Muscle layer of duodenum (tissue), 2 donors: ENCODE data around the gene CEP44.

ENCODE experiments used
- H3K27ac ChIP-seq: one replicate; pipeline ENCODE4 v1.7.0; 2013; ENCODE audit warnings: mild to moderate bottlenecking, low read length
- H3K27me3 ChIP-seq: one replicate; pipeline ENCODE4 v1.7.0; 2013; ENCODE audit warnings: low read depth, mild to moderate bottlenecking, control low read depth, low read length
- H3K36me3 ChIP-seq, 2 donors: one replicate each; pipeline ENCODE4 v1.7.0; 2013; ENCODE audit warnings: low read length in 2 of 2, control low read depth in 1 of 2, mild to moderate bottlenecking in 1 of 2; ENCODE audit not compliant: insufficient read depth in 2 of 2, control insufficient read depth in 1 of 2
- H3K4me1 ChIP-seq, 2 donors: one replicate each; pipeline ENCODE4 v1.7.0; 2013; ENCODE audit warnings: low read length in 2 of 2, mild to moderate bottlenecking in 2 of 2, control low read depth in 1 of 2, moderate library complexity in 1 of 2; ENCODE audit not compliant: insufficient read depth in 2 of 2, control insufficient read depth in 1 of 2
- H3K4me3 ChIP-seq, 2 donors: one replicate each; pipeline ENCODE4 v1.7.0; 2013; ENCODE audit warnings: low read length in 2 of 2, low read depth in 1 of 2, mild to moderate bottlenecking in 1 of 2
- H3K9me3 ChIP-seq, 2 donors: one replicate each; pipeline ENCODE4 v1.7.0; 2013; ENCODE audit warnings: low read length in 2 of 2, control low read depth in 1 of 2, mild to moderate bottlenecking in 1 of 2; ENCODE audit not compliant: control insufficient read depth in 1 of 2
- donor health status: healthy.

The CEP44 gene

DNA sequence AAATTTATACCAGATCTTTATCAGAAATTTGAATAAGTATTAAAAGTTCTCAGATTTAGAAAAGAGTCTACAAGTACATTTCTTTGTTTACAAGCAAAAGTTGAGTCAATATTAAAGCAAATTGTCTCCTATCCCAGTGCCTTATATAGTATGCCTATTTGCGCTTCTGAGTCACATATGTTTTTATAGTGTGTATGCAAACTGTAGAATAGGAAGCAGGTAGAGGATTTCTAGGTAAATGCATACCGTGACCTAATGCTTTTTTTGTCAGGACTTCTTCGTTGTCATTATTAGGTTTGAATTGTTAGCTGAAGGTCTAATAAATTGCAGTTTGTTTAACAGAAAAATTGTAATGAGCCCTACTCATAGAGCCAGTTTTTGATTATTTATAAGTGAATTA, 22.2 kb downstream of the CEP44 start:
- no peaks in the 10 kb centered on the region for H3K27me3 ChIP-seq
- H3K27ac ChIP-seq: no peak overlapping the region
- peaks cover 6 to 33% of the 10 kb centered on the region in 2 donors for H3K36me3 ChIP-seq
- no peak overlapping the region for H3K4me3 ChIP-seq
- no peaks in the 10 kb centered on the region for H3K4me1 ChIP-seq
- no peaks in the 10 kb centered on the region for H3K9me3 ChIP-seq

DNA sequence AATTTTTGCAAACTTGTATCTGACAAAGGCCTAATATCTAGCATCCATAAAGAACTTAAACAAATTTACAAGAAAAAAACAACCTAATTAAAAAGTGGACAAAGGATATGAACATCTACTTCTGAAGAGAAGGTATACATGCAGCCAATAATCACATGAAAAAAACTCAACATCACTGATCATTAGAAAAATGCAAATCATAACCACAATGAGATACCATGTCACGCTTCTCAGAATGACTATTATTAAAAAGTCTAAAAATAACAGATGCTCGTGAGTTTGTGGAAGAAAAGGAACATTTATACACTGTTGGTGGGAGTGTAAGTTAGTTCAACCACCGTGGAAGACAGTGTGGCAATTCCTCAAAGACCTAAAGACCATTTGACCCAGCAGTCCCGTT, 24.0 kb downstream of the CEP44 start:
- Histone ChIP-seq H3K27me3 (no peaks in the 10 kb centered on the region), H3K9me3 (no peaks in the 10 kb centered on the region), H3K36me3 (peaks cover 6 to 37% of the 10 kb centered on the region in 2 donors), H3K4me1 (no peaks in the 10 kb centered on the region), H3K27ac (no peak overlapping the region), H3K4me3 (no peak overlapping the region)

DNA sequence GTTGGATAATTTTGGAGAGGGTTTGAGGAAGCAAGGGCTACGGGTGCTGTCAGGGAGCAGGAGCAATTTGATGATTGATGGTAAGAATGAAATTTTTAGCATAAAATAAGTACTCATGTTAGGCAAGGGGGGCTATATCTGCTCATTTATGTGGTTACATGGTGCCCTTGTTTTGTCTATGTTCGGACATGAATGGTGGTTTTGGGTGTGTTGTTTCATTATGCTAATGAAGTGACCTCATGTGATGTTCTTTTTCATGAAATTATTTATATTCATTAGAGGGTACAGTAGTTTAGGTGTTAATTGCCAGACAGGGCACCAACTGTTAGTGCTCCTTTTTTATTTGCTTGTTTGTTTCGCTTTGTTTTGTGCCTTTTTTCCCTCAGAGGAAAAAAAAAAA, 29.3 kb downstream of the CEP44 start:
- H3K27ac ChIP-seq: no peak overlapping the region
- H3K4me3 ChIP-seq: no peak overlapping the region
- H3K9me3 ChIP-seq: no peaks in the 10 kb centered on the region
- peaks cover 0 to 4% of the 10 kb centered on the region in 2 donors for H3K4me1 ChIP-seq
- H3K27me3 ChIP-seq: no peaks in the 10 kb centered on the region
- H3K36me3 ChIP-seq: peaks cover 0 to 22% of the 10 kb centered on the region in 2 donors

DNA sequence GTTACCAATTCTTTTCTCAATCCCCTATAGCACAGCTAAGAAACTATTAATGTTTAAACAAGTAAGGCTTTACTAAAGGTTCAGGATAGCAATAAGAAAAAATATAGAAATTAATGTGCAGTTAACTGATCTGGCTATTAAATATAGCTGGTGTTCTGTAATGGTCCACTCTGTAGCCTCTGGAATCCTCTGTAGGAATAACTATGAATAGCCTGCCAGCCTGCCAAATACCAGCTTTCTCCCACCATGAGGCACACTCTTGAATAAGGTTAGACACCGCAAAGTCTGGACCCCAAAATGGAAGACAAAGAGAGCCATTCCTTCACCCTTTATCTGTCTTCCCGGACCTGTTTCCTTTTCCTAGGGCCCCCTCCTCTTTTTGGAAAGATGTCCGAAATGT, 30.6 kb downstream of the CEP44 start:
- Histone ChIP-seq H3K4me3 (no peak overlapping the region), H3K27ac (no peak overlapping the region), H3K27me3 (no peaks in the 10 kb centered on the region), H3K36me3 (peaks cover 0 to 9% of the 10 kb centered on the region in 2 donors), H3K9me3 (no peaks in the 10 kb centered on the region), H3K4me1 (peaks cover 0 to 4% of the 10 kb centered on the region in 2 donors)

DNA sequence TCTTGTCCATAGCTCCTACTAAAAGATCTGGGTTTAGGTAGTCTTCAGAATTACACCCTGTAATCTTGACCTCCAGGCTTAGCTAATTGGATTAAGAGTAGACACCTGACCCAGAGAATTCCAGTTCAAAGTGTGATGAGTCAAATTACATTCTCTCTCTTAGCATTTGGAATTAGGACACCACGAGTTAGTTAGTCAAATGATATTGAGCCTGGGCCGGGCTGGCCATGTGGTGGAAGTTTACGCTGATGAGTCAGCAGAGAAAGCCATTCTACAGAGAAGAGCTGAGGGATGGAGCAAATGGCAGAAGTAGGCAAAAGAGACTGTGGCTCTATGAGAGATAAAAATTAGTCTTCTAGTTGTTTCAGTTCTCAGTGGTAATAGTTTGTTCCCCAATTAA, 31.1 kb downstream of the CEP44 start:
- peaks cover 0 to 4% of the 10 kb centered on the region in 2 donors for H3K36me3 ChIP-seq
- no peaks in the 10 kb centered on the region for H3K9me3 ChIP-seq
- no peak overlapping the region for H3K27ac ChIP-seq
- H3K4me3 ChIP-seq: no peak overlapping the region
- H3K4me1 ChIP-seq: peaks cover 0 to 4% of the 10 kb centered on the region in 2 donors
- H3K27me3 ChIP-seq: no peaks in the 10 kb centered on the region

DNA sequence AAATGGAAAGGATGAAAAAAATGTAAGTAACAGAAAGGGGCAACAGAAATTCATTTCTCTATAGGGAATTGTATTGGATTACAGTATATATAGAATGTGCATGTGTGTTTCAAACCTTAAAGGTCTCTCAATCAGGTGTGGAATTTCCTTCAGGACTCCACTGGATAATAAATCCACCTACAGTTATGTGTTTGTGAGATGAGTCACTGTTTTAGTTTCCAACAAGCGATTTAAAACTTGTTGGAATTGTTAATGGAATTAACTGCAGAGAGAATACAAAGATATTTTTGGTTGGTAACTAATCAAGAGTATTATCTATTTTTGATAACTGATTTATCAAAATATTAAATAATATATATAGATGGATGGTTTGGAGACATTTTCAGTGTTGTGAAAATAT, 32.8 kb downstream of the CEP44 start:
- H3K27ac ChIP-seq: no peak overlapping the region
- H3K4me1 ChIP-seq: peaks cover 0 to 4% of the 10 kb centered on the region in 2 donors
- H3K27me3 ChIP-seq: no peaks in the 10 kb centered on the region
- H3K36me3 ChIP-seq: peaks cover 0 to 3% of the 10 kb centered on the region in 2 donors
- no peaks in the 10 kb centered on the region for H3K9me3 ChIP-seq
- no peak overlapping the region for H3K4me3 ChIP-seq

DNA sequence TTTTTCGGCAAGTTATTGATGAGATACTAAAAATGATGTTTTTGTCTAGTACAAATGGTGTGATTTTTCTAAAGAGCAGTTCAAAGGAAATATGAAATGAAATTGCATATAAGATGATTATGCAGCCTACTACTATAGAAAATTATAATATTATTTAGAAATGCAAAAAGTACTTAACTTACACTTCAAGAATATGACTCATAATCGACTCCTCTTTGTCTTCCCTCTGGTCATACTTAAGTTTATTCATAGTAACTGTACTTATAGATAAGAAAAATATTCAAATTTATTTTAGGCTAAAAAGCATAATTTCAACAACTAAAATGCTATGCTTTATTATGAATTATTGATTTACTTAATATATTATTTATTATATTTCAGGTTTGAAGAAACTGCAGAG, 33.2 kb downstream of the CEP44 start:
- no peak overlapping the region for H3K4me3 ChIP-seq
- no peaks in the 10 kb centered on the region for H3K9me3 ChIP-seq
- peaks cover 0 to 3% of the 10 kb centered on the region in 2 donors for H3K36me3 ChIP-seq
- peaks cover 0 to 4% of the 10 kb centered on the region in 2 donors for H3K4me1 ChIP-seq
- no peak overlapping the region for H3K27ac ChIP-seq
- no peaks in the 10 kb centered on the region for H3K27me3 ChIP-seq

DNA sequence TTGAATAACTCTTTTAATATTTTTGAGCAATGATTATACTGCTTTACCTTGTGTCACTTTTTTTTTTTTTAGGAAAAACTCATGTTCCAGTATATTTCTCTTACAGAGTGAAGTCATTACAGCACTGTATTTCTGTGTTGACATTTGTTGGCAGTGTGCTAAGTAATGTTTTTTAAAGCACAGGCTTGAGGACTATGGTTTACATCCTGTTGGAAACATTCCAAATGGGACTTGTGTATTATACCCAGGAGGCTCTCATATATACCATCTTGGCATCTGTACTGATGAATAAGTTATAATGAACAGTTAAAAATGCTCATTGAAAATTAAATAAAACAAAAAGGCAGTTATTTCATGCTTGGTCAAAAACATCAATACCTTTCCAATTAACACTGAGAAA, 33.8 kb downstream of the CEP44 start:
- Histone ChIP-seq H3K36me3 (peaks cover 0 to under 1% of the 10 kb centered on the region in 2 donors), H3K27me3 (no peaks in the 10 kb centered on the region), H3K4me1 (peaks cover 0 to 4% of the 10 kb centered on the region in 2 donors), H3K27ac (no peak overlapping the region), H3K4me3 (no peak overlapping the region), H3K9me3 (no peaks in the 10 kb centered on the region)

DNA sequence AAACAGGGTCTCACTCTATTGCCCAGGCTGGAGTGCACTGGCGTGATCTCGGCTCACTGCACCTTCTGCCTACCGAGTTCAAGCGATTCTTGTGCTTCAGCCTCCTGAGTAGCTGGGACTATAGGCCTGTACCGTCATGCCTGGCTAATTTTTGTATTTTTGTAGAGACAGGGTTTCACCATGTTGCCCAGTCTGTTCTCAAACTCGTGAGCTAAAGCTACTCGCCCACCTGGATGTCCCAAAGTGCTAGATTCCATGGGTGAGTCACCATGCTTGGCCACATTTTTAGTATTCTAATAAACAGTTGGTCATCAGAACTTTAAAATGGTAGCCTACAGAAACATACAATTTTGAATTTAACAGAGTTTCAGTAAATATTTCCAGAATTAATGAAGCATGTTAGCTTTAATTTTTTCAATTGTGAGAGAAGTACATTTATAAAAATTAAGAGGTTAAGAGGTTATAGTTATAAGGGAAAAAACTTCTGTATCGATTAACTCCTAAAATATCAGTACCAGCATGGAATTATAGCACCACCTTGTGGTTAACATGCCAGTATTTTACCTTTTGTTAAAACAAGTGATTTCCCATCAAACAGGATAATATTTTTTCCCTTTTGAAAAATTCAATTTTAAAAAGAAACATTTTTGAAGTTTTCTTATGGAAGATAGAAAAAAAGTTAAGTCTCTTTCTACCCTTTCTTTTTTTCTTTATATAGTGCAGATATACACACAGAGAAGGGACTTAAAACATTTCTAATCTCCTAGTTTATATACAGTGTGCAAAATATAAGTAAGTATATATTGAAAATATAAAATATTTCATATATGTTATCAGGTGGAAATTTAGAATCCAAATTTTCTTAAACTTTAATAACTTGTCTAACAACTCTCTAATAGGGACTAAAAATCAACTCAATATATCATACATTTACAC, 35.4 kb downstream of the CEP44 start:
- H3K27ac ChIP-seq: no peak overlapping the region
- no peaks in the 10 kb centered on the region for H3K9me3 ChIP-seq
- no peaks in the 10 kb centered on the region for H3K27me3 ChIP-seq
- H3K36me3 ChIP-seq: no peaks in the 10 kb centered on the region
- peaks cover 0 to 4% of the 10 kb centered on the region in 2 donors for H3K4me1 ChIP-seq
- H3K4me3 ChIP-seq: no peak overlapping the region

DNA sequence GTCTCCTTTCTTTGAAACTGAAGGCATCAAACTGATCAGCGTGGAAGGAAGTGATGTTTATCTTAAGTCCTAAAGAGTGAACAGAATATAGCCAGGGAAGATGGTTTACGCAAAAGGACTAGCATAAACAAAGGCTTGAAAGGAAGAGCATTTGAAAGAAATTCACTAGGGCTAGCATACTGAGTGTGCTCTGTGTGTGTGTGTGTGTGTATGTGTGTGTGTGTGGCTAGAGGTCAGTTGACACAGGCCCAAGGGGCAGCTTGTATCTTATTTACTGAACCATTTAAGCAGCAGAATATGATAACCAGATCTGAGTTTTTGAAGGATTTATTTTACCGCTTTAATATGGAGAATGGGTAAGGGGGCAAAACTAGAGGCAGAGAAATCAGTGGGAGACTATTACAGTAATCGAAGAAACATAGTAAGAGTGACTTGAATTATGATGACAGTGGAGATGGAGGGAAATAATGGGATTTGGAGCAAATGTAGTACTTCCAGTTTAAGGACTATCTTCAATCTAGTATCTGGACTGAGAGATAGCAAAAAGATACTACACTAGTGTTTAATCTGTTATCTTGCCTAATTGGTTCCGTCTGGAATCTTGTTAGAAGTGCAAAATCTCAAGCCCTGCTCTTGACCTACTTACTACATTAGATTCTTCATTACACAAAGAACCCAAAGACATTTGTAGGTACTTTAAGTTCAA, 36.9 kb downstream of the CEP44 start:
- no peaks in the 10 kb centered on the region for H3K27me3 ChIP-seq
- H3K4me3 ChIP-seq: no peak overlapping the region
- peaks cover 0 to 4% of the 10 kb centered on the region in 2 donors for H3K4me1 ChIP-seq
- no peak overlapping the region for H3K27ac ChIP-seq
- no peaks in the 10 kb centered on the region for H3K9me3 ChIP-seq
- no peaks in the 10 kb centered on the region for H3K36me3 ChIP-seq

DNA sequence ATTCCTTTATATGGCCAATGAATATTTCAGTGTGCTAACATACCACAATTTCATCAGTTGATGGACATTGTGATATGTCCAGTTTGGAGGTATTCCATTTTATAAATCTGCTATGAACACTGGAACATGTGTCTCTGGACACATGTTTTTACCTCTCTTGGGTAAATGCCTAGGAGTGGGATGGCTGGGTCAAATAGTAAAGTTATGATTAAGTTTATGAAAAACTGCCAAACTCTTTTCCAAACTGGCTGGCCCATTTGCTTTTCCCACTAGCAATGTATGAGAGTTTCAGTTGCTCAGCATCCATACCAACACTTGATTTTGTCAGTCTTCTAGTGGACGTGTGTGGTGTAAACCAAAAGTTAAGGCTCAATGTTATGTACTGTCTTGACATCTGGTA, 40.5 kb downstream of the CEP44 start:
- H3K36me3 ChIP-seq: no peaks in the 10 kb centered on the region
- H3K27me3 ChIP-seq: no peaks in the 10 kb centered on the region
- H3K4me3 ChIP-seq: no peak overlapping the region
- H3K9me3 ChIP-seq: no peaks in the 10 kb centered on the region
- H3K27ac ChIP-seq: no peak overlapping the region
- no peaks in the 10 kb centered on the region for H3K4me1 ChIP-seq
